Testis (tissue), 5 donors: Measurements from ENCODE around the gene PSD2. TPM values are rescaled to one million over a fixed set of nuclear protein-coding genes. Genes with fewer than 3 reads are reported as not detected.

Experiments used
- DNase-seq: peaks from one replicate; pipeline ENCODE4 v3.0.0-alpha.2; 2019
- H3K27ac ChIP-seq, 2 donors: fragments of 200-600 bp; sonication (generic); one replicate each; pipeline ENCODE4 v1.5.1; 2019
- H3K27me3 ChIP-seq: fragments of 200-600 bp; sonication (generic); one replicate; pipeline ENCODE4 v1.5.1; 2019
- H3K36me3 ChIP-seq: fragments of 200-600 bp; sonication (generic); one replicate; pipeline ENCODE4 v1.5.1; 2017; ENCODE audit warnings: low read depth; ENCODE audit errors: missing control alignments
- H3K4me1 ChIP-seq: fragments of 200-600 bp; sonication (generic); one replicate; pipeline ENCODE4 v1.5.1; 2019
- H3K4me3 ChIP-seq, 2 donors: fragments of 200-600 bp; sonication (generic); one replicate each; pipeline ENCODE4 v1.5.1; 2017 to 2019
- H3K9me3 ChIP-seq: fragments of 200-600 bp; sonication (generic); one replicate; pipeline ENCODE4 v1.5.1; 2017
- CTCF ChIP-seq, 3 experiments: fragments of 450-650 bp in 2 of 3; fragments of 200-600 bp in 1 of 3; sonication (generic) in 1 of 3; IDR thresholded peaks; one replicate each; pipeline ENCODE4 v1.5.1; 2016 to 2019; ENCODE audit warnings: antibody characterized with exemption in 3 of 3, mild to moderate bottlenecking in 2 of 3, moderate library complexity in 1 of 3
- POLR2A ChIP-seq: fragments of 450-650 bp; IDR thresholded peaks from one replicate; pipeline ENCODE4 v1.6.1; 2017; ENCODE audit warnings: antibody characterized with exemption, mild to moderate bottlenecking, moderate library complexity
- WGBS, 2 donors: methylation state at CpG; one replicate each; pipeline ENCODE4 v1.1.5; 2018; 5-methylcytosine and 5-hydroxymethylcytosine counted together
- intact Hi-C: fragments of 100-400 bp; cut with DNase I; formaldehyde crosslinking; loops from one replicate; pipeline ENCODE4 v1.15.1; 2023; ENCODE audit warnings: low total_unique reads
- long read RNA-seq, 2 donors: transcript quantifications; one replicate each; lab custom pipeline, GENCODE V29; 2026
- polyA plus RNA-seq: library from polyadenylated mRNA; stranded (reverse); fragments of 350-450 nt; fragmentation: Illumina TruSeq; extraction: RNeasy Lipid Tissue Mini Kit (QIAGEN cat#74804); gene quantifications from one replicate; pipeline ENCODE4 v1.2.3, GENCODE V29; 2014; ENCODE audit warnings: low read depth, low replicate concordance; ENCODE audit not compliant: insufficient read depth
- total RNA-seq, 2 donors: library from RNA; depleted of rRNA; stranded (reverse); fragments of >200 nt; gene quantifications; one replicate each; pipeline ENCODE4 v1.2.3, GENCODE V29; 2016

Gene PSD2
- total RNA-seq (1 to 10 TPM; 1.9 to 2.0 TPM), polyA plus RNA-seq (1.6 TPM)
- long read RNA-seq, donor 1: 0 reads
- long read RNA-seq, donor 2: 0 reads

GRCh38 chr5:139795074-139796001 lies at the start of gene PSD2:
TSS of gene PSD2 (plus strand) at chr5:139795808. CDS start at chr5:139809441, 13,633 bp downstream.
- Histone ChIP-seq H3K36me3 (no peaks in the 10 kb centered on the region), H3K27ac (no peak within 1 kb of the TSS), H3K27me3 (no peaks in the 10 kb centered on the region), H3K4me1 (peaks cover 4% of the 10 kb centered on the region), H3K9me3 (no peaks in the 10 kb centered on the region), H3K4me3 (peak within 1 kb of the TSS; percentile 43 to 49)
- intact Hi-C loops: loop anchor here (10.0 kb wide), 1 partner anchor 69 kb away; no protein-coding TSS in a partner anchor
- TF ChIP-seq CTCF (IDR thresholded peaks at IDR 0.05): no peak
- TF ChIP-seq POLR2A: no peak
- 3 to 8% methylated on average over 29 to 63 of the region's 83 CpGs for WGBS, 2 donors
- DNase-seq: peak; percentile 42

- intact Hi-C loops: no loop called here
- Histone ChIP-seq H3K9me3 (no peaks in the 10 kb centered on the region), H3K4me3 (peak overlapping the region; percentile 19 to 51), H3K27me3 (no peaks in the 10 kb centered on the region), H3K27ac (peak overlapping the region in 1 of 2 donors; percentile 11), H3K4me1 (peaks cover 25% of the 10 kb centered on the region), H3K36me3 (no peaks in the 10 kb centered on the region)
- WGBS, 2 donors: 0 to 2% methylated on average over 21 to 33 of the region's 44 CpGs
- TF ChIP-seq POLR2A (no peak), CTCF (IDR thresholded peaks at IDR 0.05) (no peak)
- no peak for DNase-seq
These were observed 48.7 kb upstream of the PSD2 start for GRCh38 chr5:139746691-139747582.

- 5 to 13% methylated on average over 14 to 46 of the region's 60 CpGs for WGBS, 2 donors
- Histone ChIP-seq H3K4me3 (peak overlapping the region; percentile 19 to 51), H3K9me3 (no peaks in the 10 kb centered on the region), H3K36me3 (no peaks in the 10 kb centered on the region), H3K27ac (no peak overlapping the region), H3K27me3 (no peaks in the 10 kb centered on the region), H3K4me1 (peaks cover 25% of the 10 kb centered on the region)
- TF ChIP-seq CTCF (IDR thresholded peaks at IDR 0.05) (no peak), POLR2A (no peak)
- intact Hi-C loops: no loop called here
- peak; percentile 42 for DNase-seq
These were observed 47.8 kb upstream of the PSD2 start for GRCh38 chr5:139747583-139748504.

DNA sequence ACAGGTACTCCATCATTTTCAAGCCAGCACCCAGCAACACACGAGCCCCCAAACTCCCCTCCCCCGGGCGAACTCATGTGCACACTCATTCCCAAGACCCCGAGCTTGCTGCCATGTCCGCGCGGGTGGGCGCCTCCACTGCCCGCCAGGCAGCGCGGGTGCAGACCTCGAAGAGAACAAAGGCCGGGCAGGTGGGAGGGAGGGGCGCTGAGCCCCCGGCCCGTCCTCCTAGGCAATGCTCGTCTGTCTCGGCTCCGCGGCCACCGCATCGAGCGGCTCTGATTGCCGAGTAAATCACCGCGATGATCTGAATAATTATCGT lies 47.1 kb upstream of the PSD2 start:
- TF ChIP-seq CTCF (IDR thresholded peaks at IDR 0.05): no peak
- TF ChIP-seq POLR2A: no peak
- peaks cover 25% of the 10 kb centered on the region for H3K4me1 ChIP-seq
- no peak for DNase-seq
- H3K27me3 ChIP-seq: no peaks in the 10 kb centered on the region
- no peak overlapping the region for H3K27ac ChIP-seq
- no peaks in the 10 kb centered on the region for H3K36me3 ChIP-seq
- intact Hi-C loops: no loop called here
- no peak overlapping the region for H3K4me3 ChIP-seq
- no peaks in the 10 kb centered on the region for H3K9me3 ChIP-seq
- 39 to 48% methylated on average over 19 to 27 of the region's 27 CpGs for WGBS, 2 donors
